ENCODE results near the gene SLC39A7. TPM values are rescaled to one million over a fixed set of nuclear protein-coding genes. Genes with fewer than 3 reads are reported as not detected.
A peak's percentile ranks its signal among the peaks of the same experiment; 100 is the strongest.

Gene SLC39A7
- total and polyA plus RNA-seq, 8 donors = 71.9 to 149 (median 100) TPM

- ATAC-seq = no peak
- intact Hi-C loops (cut with DNase I) = no loop called here
- TF ChIP-seq CTCF (IDR thresholded peaks at IDR 0.05) = no peak
- H3K27me3 ChIP-seq = peaks cover 0 to 22% of the 10 kb centered on the region in 2 donors
- H3K4me3 ChIP-seq = no peak overlapping the region
- peak in 1 of 4 donors; percentile 54 for DNase-seq
- H3K9me3 ChIP-seq = peaks cover 0 to 6% of the 10 kb centered on the region in 2 donors
- H3K36me3 ChIP-seq = no peaks in the 10 kb centered on the region
- peaks cover 0 to 8% of the 10 kb centered on the region in 2 donors for H3K4me1 ChIP-seq
- no peak overlapping the region for H3K27ac ChIP-seq
These were observed 15.5 kb upstream of the SLC39A7 start for GRCh38 chr6:33185190-33185589.

GRCh38 chr6:33185654-33186187 is 14.9 kb upstream of the SLC39A7 start:
- intact Hi-C loops (cut with DNase I) = no loop called here
- Histone ChIP-seq H3K36me3 (no peaks in the 10 kb centered on the region), H3K9me3 (peaks cover 0 to 6% of the 10 kb centered on the region in 2 donors), H3K27me3 (peaks cover 3 to 26% of the 10 kb centered on the region in 2 donors), H3K4me1 (peaks cover 0 to 8% of the 10 kb centered on the region in 2 donors), H3K4me3 (no peak overlapping the region), H3K27ac (no peak overlapping the region)
- TF ChIP-seq CTCF (IDR thresholded peaks at IDR 0.05) = no peak
- ATAC-seq (no peak), DNase-seq (no peak)

GRCh38 chr6:33187809-33188208 is 12.9 kb upstream of the SLC39A7 start:
- TF ChIP-seq CTCF (IDR thresholded peaks at IDR 0.05) = no peak
- no peak overlapping the region for H3K27ac ChIP-seq
- H3K4me1 ChIP-seq = peaks cover 8 to 20% of the 10 kb centered on the region in 2 donors
- DNase-seq (no peak), ATAC-seq (no peak)
- peaks cover 0 to 6% of the 10 kb centered on the region in 2 donors for H3K9me3 ChIP-seq
- H3K36me3 ChIP-seq = no peaks in the 10 kb centered on the region
- intact Hi-C loops (cut with DNase I) = no loop called here
- peaks cover 22 to 47% of the 10 kb centered on the region in 2 donors for H3K27me3 ChIP-seq
- no peak overlapping the region for H3K4me3 ChIP-seq

- intact Hi-C loops (cut with DNase I) = no loop called here
- Histone ChIP-seq H3K27me3 (peaks cover 24 to 57% of the 10 kb centered on the region in 2 donors), H3K4me1 (peaks cover 10 to 20% of the 10 kb centered on the region in 2 donors), H3K27ac (no peak overlapping the region), H3K9me3 (no peaks in the 10 kb centered on the region), H3K4me3 (no peak overlapping the region), H3K36me3 (peaks cover 0 to 3% of the 10 kb centered on the region in 2 donors)
- TF ChIP-seq CTCF (IDR thresholded peaks at IDR 0.05) = no peak
- ATAC-seq (no peak), DNase-seq (peak in 1 of 4 donors; percentile 32)
These were observed 11.5 kb upstream of the SLC39A7 start for GRCh38 chr6:33189164-33189563.

GRCh38 chr6:33189625-33190448 is 10.8 kb upstream of the SLC39A7 start:
- DNase-seq (no peak), ATAC-seq (no peak)
- no peak for TF ChIP-seq CTCF (IDR thresholded peaks at IDR 0.05)
- H3K36me3 ChIP-seq = peaks cover 0 to 10% of the 10 kb centered on the region in 2 donors
- no peak overlapping the region for H3K27ac ChIP-seq
- H3K4me3 ChIP-seq = no peak overlapping the region
- peaks cover 24 to 57% of the 10 kb centered on the region in 2 donors for H3K27me3 ChIP-seq
- intact Hi-C loops (cut with DNase I) = no loop called here
- no peaks in the 10 kb centered on the region for H3K9me3 ChIP-seq
- H3K4me1 ChIP-seq = peaks cover 10 to 20% of the 10 kb centered on the region in 2 donors
